ENCODE data around the gene ATAD5.

ATAD5 gene

DNA sequence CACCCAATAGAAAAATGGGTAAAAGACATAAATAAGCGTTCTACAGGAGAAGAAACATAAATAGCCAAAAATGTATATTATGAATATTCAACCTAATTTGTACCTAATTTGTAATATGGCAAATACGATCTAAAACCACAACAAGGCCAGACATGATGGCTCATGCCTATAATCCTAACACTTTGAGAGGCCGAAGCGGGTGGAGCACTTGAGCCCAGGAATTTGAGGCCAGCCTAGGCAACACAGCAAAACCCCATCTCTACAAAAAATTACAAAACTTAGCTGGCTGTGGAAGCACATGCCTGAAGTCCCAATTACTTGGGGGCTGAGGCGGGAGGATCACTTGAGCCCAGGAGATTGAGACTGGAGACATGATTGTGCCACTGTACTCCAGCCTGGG lies 37.4 kb upstream of the ATAD5 start:
- in situ Hi-C loops (cut with MboI; ENCODE audit: low pct_unique_long_range_greater_than_20kb, low sequenced_read_pairs, unreplicated experiment) = no loop called here
- no peak for TF ChIP-seq CTCF (IDR thresholded peaks at IDR 0.05; ENCODE audit: extremely low read depth, insufficient read depth, missing control alignments)
- no peak for DNase-seq (ENCODE audit: low spot score)

DNA sequence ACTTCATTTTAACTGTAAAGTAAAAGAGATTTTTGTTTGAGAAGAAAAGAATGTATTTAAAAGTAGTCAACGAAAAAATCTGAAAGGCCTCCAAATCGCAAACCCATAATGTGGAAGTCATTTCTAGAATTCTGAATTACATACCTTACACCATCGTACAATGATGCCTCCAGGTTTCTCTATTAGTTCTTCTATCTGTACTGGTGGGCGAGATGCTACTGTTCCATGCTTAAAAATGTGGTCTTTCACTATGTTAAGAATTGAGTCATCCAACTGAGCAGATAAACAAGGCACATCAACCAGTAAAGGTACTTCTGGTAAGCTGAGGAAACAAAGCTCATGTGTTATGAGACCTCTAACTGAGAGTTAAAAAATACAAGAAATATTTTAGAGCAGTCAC lies 35.8 kb upstream of the ATAD5 start:
- peak; percentile 35 for DNase-seq (ENCODE audit: low spot score)
- in situ Hi-C loops (cut with MboI; ENCODE audit: low pct_unique_long_range_greater_than_20kb, low sequenced_read_pairs, unreplicated experiment) = no loop called here
- no peak for TF ChIP-seq CTCF (IDR thresholded peaks at IDR 0.05; ENCODE audit: extremely low read depth, insufficient read depth, missing control alignments)

- no peak for DNase-seq (ENCODE audit: low spot score)
- in situ Hi-C loops (cut with MboI; ENCODE audit: low pct_unique_long_range_greater_than_20kb, low sequenced_read_pairs, unreplicated experiment) = no loop called here
- no peak for TF ChIP-seq CTCF (IDR thresholded peaks at IDR 0.05; ENCODE audit: extremely low read depth, insufficient read depth, missing control alignments)
These were observed 30.1 kb upstream of the ATAD5 start for GRCh38 chr17:30801671-30802070.

GRCh38 chr17:30805944-30806456 lies 25.8 kb upstream of the ATAD5 start:
- in situ Hi-C loops (cut with MboI; ENCODE audit: low pct_unique_long_range_greater_than_20kb, low sequenced_read_pairs, unreplicated experiment) = no loop called here
- DNase-seq (ENCODE audit: low spot score) = no peak
- TF ChIP-seq CTCF (IDR thresholded peaks at IDR 0.05; ENCODE audit: extremely low read depth, insufficient read depth, missing control alignments) = peak; percentile 29

- in situ Hi-C loops (cut with MboI; ENCODE audit: low pct_unique_long_range_greater_than_20kb, low sequenced_read_pairs, unreplicated experiment) = no loop called here
- TF ChIP-seq CTCF (IDR thresholded peaks at IDR 0.05; ENCODE audit: extremely low read depth, insufficient read depth, missing control alignments) = no peak
- DNase-seq (ENCODE audit: low spot score) = no peak
These were observed 23.9 kb upstream of the ATAD5 start for GRCh38 chr17:30807896-30808295.

- TF ChIP-seq CTCF (IDR thresholded peaks at IDR 0.05; ENCODE audit: extremely low read depth, insufficient read depth, missing control alignments) = no peak
- DNase-seq (ENCODE audit: low spot score) = peak; percentile 64
- in situ Hi-C loops (cut with MboI; ENCODE audit: low pct_unique_long_range_greater_than_20kb, low sequenced_read_pairs, unreplicated experiment) = no loop called here
These were observed 22.9 kb upstream of the ATAD5 start for GRCh38 chr17:30808785-30809286.

DNA sequence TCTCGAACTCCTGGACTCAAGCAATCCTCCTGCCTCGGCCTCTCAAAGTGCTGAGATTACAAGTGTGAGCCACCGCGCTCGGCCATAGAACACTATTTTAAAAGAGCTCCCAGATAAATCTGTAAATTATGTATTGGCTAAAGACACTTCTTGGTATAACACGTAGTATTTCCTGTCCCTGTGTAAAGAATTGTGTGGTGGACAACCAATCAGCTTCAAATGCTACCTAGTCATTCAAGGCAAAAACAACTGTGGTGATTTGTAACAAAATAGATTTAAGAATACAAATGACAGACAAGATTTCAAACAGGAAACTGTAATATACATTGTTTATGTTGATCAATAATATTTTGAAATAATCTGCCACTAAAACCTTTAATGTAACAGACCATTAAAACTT lies 21.9 kb upstream of the ATAD5 start:
- in situ Hi-C loops (cut with MboI; ENCODE audit: low pct_unique_long_range_greater_than_20kb, low sequenced_read_pairs, unreplicated experiment) = no loop called here
- no peak for TF ChIP-seq CTCF (IDR thresholded peaks at IDR 0.05; ENCODE audit: extremely low read depth, insufficient read depth, missing control alignments)
- DNase-seq (ENCODE audit: low spot score) = no peak
